ENCODE results near the gene ZNF69.
"Not testable (repeated sequence)": the region's sequence is repeated elsewhere in the genome, so short reads cannot be mapped to it uniquely, and the experiment has no call there.

ZNF69 gene

DNA sequence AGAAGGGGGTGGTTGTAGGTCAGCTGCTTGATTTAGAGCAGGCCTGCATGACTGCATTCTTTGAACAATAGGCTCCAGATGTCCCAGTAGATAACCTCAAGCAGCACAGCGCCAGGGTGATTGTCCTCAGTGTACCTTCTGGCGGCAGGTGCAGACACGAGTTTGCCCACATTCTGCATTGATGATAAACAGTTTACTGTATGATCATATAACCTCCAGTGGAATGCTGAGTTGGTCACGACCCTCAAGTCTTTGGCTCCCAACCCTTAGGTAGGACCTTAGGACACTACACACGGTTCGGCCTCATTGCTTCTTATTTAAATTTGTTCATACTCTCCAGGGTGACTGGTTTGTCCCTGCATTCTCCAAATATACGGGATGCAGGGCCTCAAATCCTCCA lies 26.9 kb upstream of the ZNF69 start:
- H3K27me3 ChIP-seq (ENCODE audit: insufficient read depth, poor library complexity, severe bottlenecking), result no peaks in the 10 kb centered on the region
- H3K4me3 ChIP-seq (replicated peaks; ENCODE audit: insufficient read depth, low read length), result no peak overlapping the region
- TF ChIP-seq SPI1 (IDR thresholded peaks at IDR 0.05; ENCODE audit: borderline replicate concordance, low read depth) (no peak), CTCF (IDR thresholded peaks at IDR 0.05; ENCODE audit: insufficient read depth, low read length) (no peak), GABPA (IDR thresholded peaks at IDR 0.05; ENCODE audit: low read depth) (no peak), POLR2AphosphoS5 (IDR thresholded peaks at IDR 0.05; ENCODE audit: low read depth) (no peak)
- TF ChIP-seq, protein P1, sequence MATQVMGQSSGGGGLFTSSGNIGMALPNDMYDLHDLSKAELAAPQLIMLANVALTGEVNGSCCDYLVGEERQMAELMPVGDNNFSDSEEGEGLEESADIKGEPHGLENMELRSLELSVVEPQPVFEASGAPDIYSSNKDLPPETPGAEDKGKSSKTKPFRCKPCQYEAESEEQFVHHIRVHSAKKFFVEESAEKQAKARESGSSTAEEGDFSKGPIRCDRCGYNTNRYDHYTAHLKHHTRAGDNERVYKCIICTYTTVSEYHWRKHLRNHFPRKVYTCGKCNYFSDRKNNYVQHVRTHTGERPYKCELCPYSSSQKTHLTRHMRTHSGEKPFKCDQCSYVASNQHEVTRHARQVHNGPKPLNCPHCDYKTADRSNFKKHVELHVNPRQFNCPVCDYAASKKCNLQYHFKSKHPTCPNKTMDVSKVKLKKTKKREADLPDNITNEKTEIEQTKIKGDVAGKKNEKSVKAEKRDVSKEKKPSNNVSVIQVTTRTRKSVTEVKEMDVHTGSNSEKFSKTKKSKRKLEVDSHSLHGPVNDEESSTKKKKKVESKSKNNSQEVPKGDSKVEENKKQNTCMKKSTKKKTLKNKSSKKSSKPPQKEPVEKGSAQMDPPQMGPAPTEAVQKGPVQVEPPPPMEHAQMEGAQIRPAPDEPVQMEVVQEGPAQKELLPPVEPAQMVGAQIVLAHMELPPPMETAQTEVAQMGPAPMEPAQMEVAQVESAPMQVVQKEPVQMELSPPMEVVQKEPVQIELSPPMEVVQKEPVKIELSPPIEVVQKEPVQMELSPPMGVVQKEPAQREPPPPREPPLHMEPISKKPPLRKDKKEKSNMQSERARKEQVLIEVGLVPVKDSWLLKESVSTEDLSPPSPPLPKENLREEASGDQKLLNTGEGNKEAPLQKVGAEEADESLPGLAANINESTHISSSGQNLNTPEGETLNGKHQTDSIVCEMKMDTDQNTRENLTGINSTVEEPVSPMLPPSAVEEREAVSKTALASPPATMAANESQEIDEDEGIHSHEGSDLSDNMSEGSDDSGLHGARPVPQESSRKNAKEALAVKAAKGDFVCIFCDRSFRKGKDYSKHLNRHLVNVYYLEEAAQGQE (IDR thresholded peaks at IDR 0.05; ENCODE audit: insufficient replicate concordance, low read depth), result no peak
- DNase-seq (ENCODE audit: low read depth in 1 of 2, low spot score in 1 of 2), result no peak
- no peak overlapping the region for H3K27ac ChIP-seq (replicated peaks)

DNA sequence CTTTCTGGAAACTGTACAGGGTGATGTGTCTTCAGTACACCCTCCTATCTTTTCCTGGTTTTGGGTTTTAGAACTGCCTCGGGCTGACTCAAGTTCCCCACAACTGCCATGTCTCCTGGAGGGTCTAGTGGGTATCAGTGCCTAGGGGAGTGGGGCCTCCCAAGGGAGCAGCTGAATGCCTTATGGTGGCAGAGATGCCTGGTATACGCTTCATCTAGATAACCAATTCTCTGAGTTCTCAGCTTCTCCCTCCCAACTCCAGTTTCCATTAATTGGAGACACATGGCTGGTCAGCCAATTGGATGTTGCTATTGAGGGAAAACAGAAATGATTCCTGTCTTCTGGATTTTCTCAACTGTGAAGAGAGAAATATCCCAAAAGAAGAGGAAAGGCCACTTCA lies 26.3 kb upstream of the ZNF69 start:
- H3K27me3 ChIP-seq (ENCODE audit: insufficient read depth, poor library complexity, severe bottlenecking), result no peaks in the 10 kb centered on the region
- no peak overlapping the region for H3K4me3 ChIP-seq (replicated peaks; ENCODE audit: insufficient read depth, low read length)
- H3K27ac ChIP-seq (replicated peaks), result no peak overlapping the region
- DNase-seq (ENCODE audit: low read depth in 1 of 2, low spot score in 1 of 2), result no peak
- no peak for TF ChIP-seq SPI1 (IDR thresholded peaks at IDR 0.05; ENCODE audit: borderline replicate concordance, low read depth)
- no peak for TF ChIP-seq GABPA (IDR thresholded peaks at IDR 0.05; ENCODE audit: low read depth)
- TF ChIP-seq CTCF (IDR thresholded peaks at IDR 0.05; ENCODE audit: insufficient read depth, low read length), result no peak
- TF ChIP-seq, protein P1 (IDR thresholded peaks at IDR 0.05; ENCODE audit: insufficient replicate concordance, low read depth), result no peak
- no peak for TF ChIP-seq POLR2AphosphoS5 (IDR thresholded peaks at IDR 0.05; ENCODE audit: low read depth)

GRCh38 chr19:11867766-11868165 lies 19.8 kb upstream of the ZNF69 start:
- H3K27ac ChIP-seq (replicated peaks); H3K4me3 ChIP-seq (replicated peaks; ENCODE audit: insufficient read depth, low read length); H3K27me3 ChIP-seq (ENCODE audit: insufficient read depth, poor library complexity, severe bottlenecking); DNase-seq (ENCODE audit: low read depth in 1 of 2, low spot score in 1 of 2): not testable (repeated sequence)

GRCh38 chr19:11868188-11868587 lies 19.4 kb upstream of the ZNF69 start:
- no peaks in the 10 kb centered on the region for H3K27me3 ChIP-seq (ENCODE audit: insufficient read depth, poor library complexity, severe bottlenecking)
- H3K27ac ChIP-seq (replicated peaks), result no peak overlapping the region
- TF ChIP-seq POLR2AphosphoS5 (IDR thresholded peaks at IDR 0.05; ENCODE audit: low read depth) (no peak), SPI1 (IDR thresholded peaks at IDR 0.05; ENCODE audit: borderline replicate concordance, low read depth) (no peak), GABPA (IDR thresholded peaks at IDR 0.05; ENCODE audit: low read depth) (no peak), CTCF (IDR thresholded peaks at IDR 0.05; ENCODE audit: insufficient read depth, low read length) (no peak)
- TF ChIP-seq, protein P1 (IDR thresholded peaks at IDR 0.05; ENCODE audit: insufficient replicate concordance, low read depth), result no peak
- DNase-seq (ENCODE audit: low read depth in 1 of 2, low spot score in 1 of 2), result no peak
- no peak overlapping the region for H3K4me3 ChIP-seq (replicated peaks; ENCODE audit: insufficient read depth, low read length)
